Natural killer cell treated with Interleukin-12 subunit alpha and Interleukin-12 subunit beta and Interleukin-15 and Interleukin-18, amount 100 ng/mL, for 72 hours (primary cell): ENCODE data around the gene GPHB5. TPM values are rescaled to one million over a fixed set of nuclear protein-coding genes. Genes with fewer than 3 reads are reported as not detected.
A peak's percentile ranks its signal among the peaks of the same experiment; 100 is the strongest.
"Not testable (repeated sequence)": the region's sequence is repeated elsewhere in the genome, so short reads cannot be mapped to it uniquely, and the experiment has no call there.

Experiments
- ATAC-seq, 2 donors: fragments of 150-1000 bp; cut with Tn5 transposase in 1 of 2; sonication (Bioruptor Pico), chemical (Tn5 transposase) in 1 of 2; 2 replicates each; pipeline ENCODE4 v1.10.0; 2021
- DNase-seq: peaks from one replicate; pipeline ENCODE4 v3.0.0; 2022; ENCODE audit warnings: low spot score
- H3K27ac Mint-ChIP-seq, 2 donors: 1 replicate in 1 of 2; 2 replicates in 1 of 2; pipeline ENCODE4 v1.8.0; 2022; ENCODE audit warnings: mixed read lengths in 2 of 2, mild to moderate bottlenecking in 1 of 2, moderate library complexity in 1 of 2
- H3K27me3 Mint-ChIP-seq, 2 donors: 1 replicate in 1 of 2; 2 replicates in 1 of 2; pipeline ENCODE4 v1.8.0; 2022; ENCODE audit warnings: mixed read lengths in 2 of 2
- H3K36me3 Mint-ChIP-seq: one replicate; pipeline ENCODE4 v1.8.0; 2022; ENCODE audit warnings: mixed read lengths
- H3K4me1 Mint-ChIP-seq, 2 donors: 1 replicate in 1 of 2; 2 replicates in 1 of 2; pipeline ENCODE4 v1.8.0; 2022; ENCODE audit warnings: low read depth in 2 of 2, mixed read lengths in 2 of 2, mild to moderate bottlenecking in 1 of 2
- H3K4me3 Mint-ChIP-seq: one replicate; pipeline ENCODE4 v1.8.0; 2022; ENCODE audit warnings: mixed read lengths
- H3K9me3 Mint-ChIP-seq: 2 replicates; pipeline ENCODE4 v1.8.0; 2022; ENCODE audit warnings: mixed read lengths
- total RNA-seq, 2 donors: library from RNA; stranded (reverse); gene quantifications; one replicate each; pipeline ENCODE4 v1.2.3, GENCODE V29; 2022

The GPHB5 gene
- total RNA-seq, 2 donors from 2014 or later: not detected

DNA sequence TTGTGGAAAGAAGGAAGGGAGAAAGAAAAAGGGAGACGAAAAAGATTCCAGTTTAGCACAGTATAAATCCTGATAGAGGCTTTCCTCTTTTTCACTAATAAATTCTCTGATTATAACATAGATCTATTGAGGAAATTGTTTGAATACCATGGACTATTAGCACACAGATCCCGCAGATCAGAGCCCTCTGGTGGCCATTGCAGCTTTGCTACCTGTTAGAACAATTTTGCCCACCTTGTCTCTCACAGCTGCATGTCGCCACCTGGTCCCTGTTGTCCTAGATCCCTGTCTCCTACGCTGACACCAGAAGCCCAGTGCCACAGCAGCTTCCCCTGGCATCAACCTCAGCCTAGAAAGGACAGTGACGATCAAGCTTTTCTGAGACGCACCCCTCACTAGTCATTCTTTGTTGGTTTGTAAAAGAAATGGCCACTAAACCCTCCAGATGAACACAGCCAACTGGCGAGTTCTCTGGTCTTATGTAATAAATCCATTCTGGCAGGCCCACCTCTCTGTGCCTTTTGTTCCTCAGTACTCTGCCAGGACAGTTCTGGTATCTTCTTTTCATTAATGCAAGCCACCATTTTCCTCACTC is 9.9 kb downstream of the GPHB5 start:
- peaks cover 9 to 25% of the 10 kb centered on the region in 2 donors for H3K27me3 Mint-ChIP-seq
- H3K27ac Mint-ChIP-seq: no peak overlapping the region
- DNase-seq: no peak
- H3K9me3 Mint-ChIP-seq: no peaks in the 10 kb centered on the region
- no peaks in the 10 kb centered on the region for H3K4me1 Mint-ChIP-seq
- H3K36me3 Mint-ChIP-seq: no peaks in the 10 kb centered on the region
- no peak for ATAC-seq
- no peak overlapping the region for H3K4me3 Mint-ChIP-seq

DNA sequence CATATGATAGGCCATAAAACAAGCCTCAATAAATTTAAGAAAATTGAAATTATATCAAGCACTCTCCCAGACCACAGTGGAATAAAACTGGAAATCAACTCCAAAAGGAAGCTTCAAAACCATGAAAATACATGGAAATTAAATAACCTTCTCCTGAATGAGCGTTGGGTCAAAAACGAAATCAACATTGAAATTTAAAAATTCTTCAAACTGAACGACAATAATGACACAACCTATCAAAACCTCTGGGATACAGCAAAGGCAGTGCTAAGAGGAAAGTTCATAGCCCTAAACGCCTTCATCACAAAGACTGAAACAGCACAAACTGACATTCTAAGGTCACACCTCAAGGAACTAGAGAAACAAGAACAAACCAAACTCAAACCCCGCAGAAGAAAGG is 14.3 kb downstream of the GPHB5 start:
- H3K9me3 Mint-ChIP-seq, H3K27ac Mint-ChIP-seq, ATAC-seq, DNase-seq, H3K4me3 Mint-ChIP-seq, H3K36me3 Mint-ChIP-seq: not testable (repeated sequence)
- Mint-ChIP-seq H3K27me3 (peaks cover 0 to 18% of the 10 kb centered on the region in 2 donors), H3K4me1 (peaks cover 4 to 11% of the 10 kb centered on the region in 2 donors)

DNA sequence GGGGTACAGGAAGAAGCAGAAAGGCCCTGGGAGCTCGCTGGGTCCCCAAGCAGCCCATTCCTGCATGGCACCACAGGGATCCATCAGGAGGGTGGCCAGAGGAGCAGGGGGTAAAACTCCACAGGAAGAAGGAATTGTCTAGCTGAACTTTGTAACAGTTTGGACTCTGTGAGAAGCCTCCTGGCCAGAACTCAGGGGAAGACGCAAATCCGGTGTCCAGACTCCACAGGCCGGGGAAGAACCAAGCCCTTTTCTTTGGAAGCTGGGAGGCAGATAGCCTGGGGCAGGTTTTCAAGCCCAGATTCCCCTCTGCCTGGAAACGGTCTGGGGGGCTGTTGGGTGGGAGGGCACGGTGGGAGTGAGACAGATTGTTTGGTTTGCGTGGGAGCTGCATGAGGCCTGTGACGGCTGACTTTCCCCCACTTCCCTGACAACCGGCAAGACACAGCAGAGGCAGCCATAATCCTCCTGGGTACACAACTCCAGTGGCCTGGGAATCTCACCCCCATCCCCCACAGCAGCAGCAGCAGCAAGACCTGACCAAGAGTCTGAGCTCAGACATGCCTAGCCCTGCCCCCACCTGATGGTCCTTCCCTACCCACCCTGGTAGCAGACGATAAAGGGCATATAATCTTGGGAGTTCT is 16.7 kb downstream of the GPHB5 start:
- DNase-seq: no peak
- Mint-ChIP-seq H3K27ac (no peak overlapping the region), H3K4me3 (no peak overlapping the region), H3K4me1 (peaks cover 8 to 11% of the 10 kb centered on the region in 2 donors), H3K36me3 (peaks cover 6% of the 10 kb centered on the region), H3K9me3 (no peaks in the 10 kb centered on the region), H3K27me3 (peaks cover 0 to 7% of the 10 kb centered on the region in 2 donors)
- ATAC-seq: no peak

DNA sequence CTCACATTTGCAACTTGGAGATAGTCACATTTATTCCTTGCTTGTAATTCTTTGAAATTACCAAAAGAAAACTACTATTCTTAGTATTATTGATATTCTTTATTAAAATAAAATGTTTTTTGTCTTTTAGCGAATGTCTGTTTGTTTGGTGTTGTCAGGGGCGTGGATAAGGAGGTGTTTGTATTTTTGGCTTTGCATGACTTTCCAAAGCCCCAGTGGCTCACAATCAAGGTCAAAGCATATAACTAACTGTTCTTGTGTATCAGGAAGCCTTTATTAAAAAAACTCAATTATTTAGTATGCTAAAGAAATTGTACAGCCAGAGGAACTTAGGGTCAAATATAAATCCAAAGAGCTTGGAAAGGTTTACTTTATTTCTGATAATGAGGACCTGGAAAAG is 17.9 kb downstream of the GPHB5 start:
- no peak for ATAC-seq
- Mint-ChIP-seq H3K27me3 (peaks cover 0 to 4% of the 10 kb centered on the region in 2 donors), H3K4me3 (no peak overlapping the region), H3K4me1 (peaks cover 13 to 18% of the 10 kb centered on the region in 2 donors), H3K27ac (no peak overlapping the region), H3K36me3 (peaks cover 6% of the 10 kb centered on the region), H3K9me3 (no peaks in the 10 kb centered on the region)
- no peak for DNase-seq

DNA sequence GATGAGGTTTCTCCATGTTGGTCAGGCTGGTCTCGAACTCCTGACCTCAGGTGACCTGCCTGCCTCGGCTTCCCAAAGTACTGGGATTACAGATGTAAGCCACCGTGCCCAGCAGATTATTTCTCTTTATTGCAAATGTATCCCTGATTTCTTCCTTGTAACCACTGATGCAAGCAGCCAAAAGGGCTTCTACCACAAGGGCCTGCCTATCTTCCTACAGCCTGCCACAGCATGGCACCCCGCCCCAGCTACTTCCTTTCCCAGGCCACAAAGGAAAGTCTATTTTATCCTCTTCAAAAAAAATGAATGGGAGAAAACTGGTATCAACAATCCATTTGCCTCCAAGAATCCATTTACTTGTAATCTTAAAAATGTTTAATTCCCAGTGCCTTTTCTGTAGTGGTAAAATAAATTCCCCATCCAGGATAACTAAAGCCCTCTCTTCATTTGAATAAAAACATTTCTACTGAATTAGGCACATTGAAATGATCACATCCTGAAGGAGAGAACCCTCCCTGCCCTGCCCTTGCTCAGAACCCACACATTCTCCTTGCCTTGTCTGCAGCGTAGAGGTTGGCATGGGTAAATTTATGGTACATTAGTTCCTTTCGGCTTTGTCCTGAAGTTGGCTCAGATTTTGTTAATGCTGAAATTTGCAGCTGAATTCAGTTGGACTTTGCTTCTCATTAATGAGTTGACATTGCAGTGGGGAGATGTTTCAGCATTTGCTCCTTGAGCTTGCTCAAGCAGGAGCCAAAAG is 19.2 kb downstream of the GPHB5 start:
- DNase-seq (no peak), ATAC-seq (no peak)
- H3K27me3 Mint-ChIP-seq: peaks cover 0 to 4% of the 10 kb centered on the region in 2 donors
- H3K4me3 Mint-ChIP-seq: no peak overlapping the region
- peaks cover 25 to 28% of the 10 kb centered on the region in 2 donors for H3K4me1 Mint-ChIP-seq
- peaks cover 6% of the 10 kb centered on the region for H3K36me3 Mint-ChIP-seq
- peak overlapping the region in 1 of 2 donors; percentile 63 for H3K27ac Mint-ChIP-seq
- H3K9me3 Mint-ChIP-seq: no peaks in the 10 kb centered on the region

DNA sequence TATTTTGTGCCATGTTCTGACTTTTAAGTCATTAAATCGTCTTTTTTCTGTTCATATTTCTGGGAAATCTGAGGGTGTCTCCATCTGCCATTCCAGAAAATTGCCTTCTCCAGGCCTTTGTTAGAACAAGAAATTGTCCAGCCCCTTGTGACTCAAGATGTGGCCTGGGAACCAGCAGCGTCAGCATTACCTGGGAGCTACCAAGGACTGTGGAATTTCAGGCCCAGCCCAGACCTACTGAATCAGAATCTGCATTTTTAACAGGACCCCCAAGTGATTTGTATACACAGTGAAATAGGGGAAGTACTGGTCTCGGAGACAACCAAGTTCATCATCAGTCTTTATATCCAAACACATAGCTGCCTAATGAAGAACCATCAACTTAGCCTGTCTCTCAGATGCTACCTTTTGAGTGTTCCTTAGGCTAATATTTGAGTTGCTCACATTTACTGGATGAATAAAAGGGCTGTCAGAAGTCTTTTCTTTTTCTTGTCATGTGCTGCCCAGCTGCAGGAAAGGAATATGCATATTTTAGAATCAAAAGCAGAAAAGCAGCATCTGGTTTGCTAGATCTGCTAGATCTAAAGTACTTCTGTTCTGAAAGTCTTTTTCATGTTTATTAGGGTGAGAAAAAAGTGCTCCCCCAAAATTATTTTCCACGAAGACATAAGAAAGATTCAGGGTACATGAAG is 21.2 kb downstream of the GPHB5 start:
- peaks cover 0 to 3% of the 10 kb centered on the region in 2 donors for H3K27me3 Mint-ChIP-seq
- no peak for ATAC-seq
- H3K27ac Mint-ChIP-seq: peak overlapping the region in 1 of 2 donors; percentile 88
- H3K9me3 Mint-ChIP-seq: no peaks in the 10 kb centered on the region
- H3K36me3 Mint-ChIP-seq: peaks cover 3% of the 10 kb centered on the region
- no peak overlapping the region for H3K4me3 Mint-ChIP-seq
- peaks cover 25 to 29% of the 10 kb centered on the region in 2 donors for H3K4me1 Mint-ChIP-seq
- DNase-seq: no peak

DNA sequence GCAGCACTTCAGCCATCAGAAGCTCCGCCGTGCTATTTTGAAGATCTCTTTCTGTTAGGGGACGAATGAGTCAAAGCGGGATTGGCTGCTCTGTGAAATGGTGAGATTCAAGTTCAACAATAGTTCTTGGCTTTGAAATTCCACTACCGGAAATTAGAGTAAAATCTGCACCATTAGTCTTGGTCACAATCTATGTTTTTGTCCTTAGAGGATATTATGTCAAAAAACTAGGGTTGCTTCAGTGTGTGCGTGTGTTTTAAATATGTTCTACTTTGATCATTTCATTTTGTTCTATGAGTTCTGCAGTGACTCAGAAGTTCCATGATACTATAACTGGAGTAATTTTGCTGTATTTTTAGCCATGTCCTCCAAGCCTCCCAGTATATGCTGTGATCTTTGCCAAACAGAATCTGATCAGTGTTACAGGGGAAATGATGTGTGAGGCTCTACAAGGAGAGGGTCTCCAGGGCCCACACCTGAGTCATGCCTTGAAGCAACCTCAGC is 22.6 kb downstream of the GPHB5 start:
- Mint-ChIP-seq H3K9me3 (no peaks in the 10 kb centered on the region), H3K4me1 (peaks cover 23 to 24% of the 10 kb centered on the region in 2 donors), H3K27ac (peak overlapping the region; percentile 83 to 88), H3K4me3 (peak overlapping the region; percentile 80), H3K27me3 (peaks cover 3 to 11% of the 10 kb centered on the region in 2 donors), H3K36me3 (no peaks in the 10 kb centered on the region)
- DNase-seq (no peak), ATAC-seq (peak in 1 of 2 donors; percentile 68)

DNA sequence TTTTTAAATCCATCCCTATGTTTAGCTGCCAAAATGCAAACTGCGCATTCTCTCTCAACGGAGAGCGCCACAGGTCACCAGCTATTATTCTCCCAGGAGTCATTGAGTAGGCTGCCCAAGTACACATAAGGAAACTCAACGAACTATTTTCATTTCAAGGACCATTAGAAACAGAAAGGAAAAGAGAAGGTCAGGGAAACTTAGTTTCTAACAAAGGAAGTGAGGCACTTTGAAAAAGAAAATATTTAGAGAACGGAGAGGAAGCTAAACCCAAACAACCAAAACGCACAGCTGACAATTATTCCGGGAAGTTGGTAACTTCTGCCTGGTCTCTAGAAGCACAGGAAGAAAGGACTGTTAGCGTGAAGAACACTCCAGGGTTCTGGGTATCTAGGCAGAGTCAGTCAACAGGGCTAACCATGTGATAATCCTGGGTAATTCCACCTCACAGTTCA is 23.5 kb downstream of the GPHB5 start:
- peaks cover 24 to 27% of the 10 kb centered on the region in 2 donors for H3K4me1 Mint-ChIP-seq
- ATAC-seq: peak; percentile 79 to 86
- peak overlapping the region; percentile 80 for H3K4me3 Mint-ChIP-seq
- DNase-seq: no peak
- no peaks in the 10 kb centered on the region for H3K9me3 Mint-ChIP-seq
- H3K27me3 Mint-ChIP-seq: peaks cover 7 to 16% of the 10 kb centered on the region in 2 donors
- peak overlapping the region; percentile 83 to 88 for H3K27ac Mint-ChIP-seq
- no peaks in the 10 kb centered on the region for H3K36me3 Mint-ChIP-seq

DNA sequence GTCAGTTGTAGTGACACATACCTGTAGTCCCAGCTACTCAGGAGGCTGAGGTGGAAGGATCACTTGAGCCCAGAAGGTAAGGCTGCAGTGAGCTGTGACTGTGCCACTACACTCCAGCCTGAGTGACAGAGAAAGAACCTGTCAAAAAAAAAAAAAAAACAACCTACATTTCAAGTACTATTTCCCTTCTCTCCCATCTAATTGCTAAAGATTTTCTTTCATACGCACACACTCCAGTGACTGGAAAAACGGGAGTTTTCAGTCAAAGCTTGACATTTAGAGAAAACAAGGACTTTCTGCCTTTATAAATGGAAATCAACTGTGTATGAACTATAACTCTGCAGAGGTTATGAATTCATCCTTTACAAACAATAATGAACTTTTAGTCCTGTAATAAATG is 25.9 kb downstream of the GPHB5 start:
- no peaks in the 10 kb centered on the region for H3K36me3 Mint-ChIP-seq
- DNase-seq: no peak
- no peaks in the 10 kb centered on the region for H3K9me3 Mint-ChIP-seq
- peaks cover 7 to 16% of the 10 kb centered on the region in 2 donors for H3K27me3 Mint-ChIP-seq
- ATAC-seq: no peak
- H3K27ac Mint-ChIP-seq: peak overlapping the region in 1 of 2 donors; percentile 80
- H3K4me3 Mint-ChIP-seq: no peak overlapping the region
- H3K4me1 Mint-ChIP-seq: peaks cover 20 to 27% of the 10 kb centered on the region in 2 donors

- Mint-ChIP-seq H3K9me3 (no peaks in the 10 kb centered on the region), H3K27ac (peak overlapping the region in 1 of 2 donors; percentile 38), H3K4me1 (peaks cover 15 to 21% of the 10 kb centered on the region in 2 donors), H3K4me3 (no peak overlapping the region), H3K27me3 (peaks cover 7 to 16% of the 10 kb centered on the region in 2 donors), H3K36me3 (no peaks in the 10 kb centered on the region)
- no peak for ATAC-seq
- no peak for DNase-seq
These were observed 27.8 kb downstream of the GPHB5 start for GRCh38 chr14:63290741-63291430.

DNA sequence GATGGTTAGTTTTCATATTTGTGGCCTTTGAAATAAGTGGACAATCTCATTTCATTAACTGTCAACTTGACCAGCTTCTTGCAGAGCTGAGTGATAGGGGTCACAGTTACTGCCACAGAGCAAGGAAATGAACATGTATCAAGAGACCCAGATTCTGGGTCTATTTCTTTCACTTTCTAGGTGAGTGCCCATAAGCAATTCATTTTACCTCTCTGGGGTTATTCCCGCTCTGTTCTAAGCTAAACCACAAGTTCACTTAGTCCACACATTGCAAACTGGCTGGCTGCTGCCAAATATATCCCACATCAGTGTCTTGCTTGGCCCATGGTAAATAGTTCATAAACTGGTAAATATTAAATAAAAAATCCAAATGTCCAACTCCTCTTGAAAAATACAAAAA is 29.9 kb downstream of the GPHB5 start:
- H3K4me3 Mint-ChIP-seq: no peak overlapping the region
- ATAC-seq (peak; percentile 67 to 89), DNase-seq (no peak)
- peaks cover 0 to 6% of the 10 kb centered on the region in 2 donors for H3K4me1 Mint-ChIP-seq
- H3K27me3 Mint-ChIP-seq: peaks cover 7 to 16% of the 10 kb centered on the region in 2 donors
- no peaks in the 10 kb centered on the region for H3K36me3 Mint-ChIP-seq
- H3K9me3 Mint-ChIP-seq: no peaks in the 10 kb centered on the region
- H3K27ac Mint-ChIP-seq: no peak overlapping the region

DNA sequence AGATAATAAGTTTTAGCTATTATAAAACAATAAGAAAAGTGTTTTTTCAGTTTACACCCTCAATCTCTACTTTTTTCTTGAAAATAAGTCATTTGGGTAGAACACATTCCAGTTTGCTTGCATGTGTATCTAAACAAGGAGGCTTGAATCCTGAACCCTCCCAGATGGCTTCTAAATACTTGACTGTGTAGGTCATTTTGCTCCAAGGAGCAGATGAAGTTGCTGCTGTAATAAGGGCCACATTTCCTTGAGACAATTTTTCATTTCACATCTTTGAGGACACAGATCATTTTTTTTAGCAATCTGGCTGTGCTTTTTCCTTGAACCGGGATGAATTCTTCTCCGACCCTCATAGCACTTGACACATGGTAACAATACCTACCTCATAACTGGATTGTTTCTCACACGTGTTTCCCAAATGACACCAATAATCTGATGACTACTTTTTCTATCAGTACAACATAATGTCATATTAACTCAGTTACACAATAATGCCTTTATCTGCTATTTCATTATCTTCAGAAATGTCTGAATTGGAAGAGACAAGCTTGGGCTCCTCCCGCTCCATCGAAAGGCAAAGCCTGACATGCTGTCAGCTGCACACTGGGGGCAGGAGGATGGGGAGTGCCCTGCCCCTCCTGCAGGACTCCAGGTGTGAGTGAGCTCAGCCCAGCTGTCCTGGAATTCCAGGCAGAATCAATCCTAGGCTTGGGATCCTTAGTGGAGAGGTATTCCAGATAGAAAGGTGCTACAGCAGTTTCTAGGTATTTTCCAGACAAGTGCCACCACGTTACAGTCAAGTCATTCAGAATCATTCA is 30.9 kb downstream of the GPHB5 start:
- Mint-ChIP-seq H3K9me3 (no peaks in the 10 kb centered on the region), H3K27me3 (peaks cover 7 to 16% of the 10 kb centered on the region in 2 donors), H3K36me3 (no peaks in the 10 kb centered on the region), H3K4me3 (no peak overlapping the region), H3K27ac (no peak overlapping the region), H3K4me1 (peaks cover 0 to 6% of the 10 kb centered on the region in 2 donors)
- DNase-seq (no peak), ATAC-seq (no peak)
